Measurements from ENCODE around the gene ATG2A. TPM values are rescaled to one million over a fixed set of nuclear protein-coding genes. Genes with fewer than 3 reads are reported as not detected.

ATG2A gene
- total and polyA plus RNA-seq, 7 donors = 11.0 to 21.6 (median 19.5) TPM

GRCh38 chr11:64857485-64857884 is 59.5 kb downstream of the ATG2A start:
- WGBS, 3 donors = 87 to 95% (median 91%) methylated on average over 6 of the region's 6 CpGs
- DNase-seq = no peak
- H3K27me3 ChIP-seq (ENCODE audit: insufficient read depth in 3 of 3, low read length in 2 of 3) = no peaks in the 10 kb centered on the region
- no peak for TF ChIP-seq CTCF (IDR thresholded peaks at IDR 0.05)
- H3K36me3 ChIP-seq (ENCODE audit: insufficient read depth in 1 of 2, low read depth in 1 of 2) = peaks cover 5 to 32% of the 10 kb centered on the region in 2 donors
- H3K4me1 ChIP-seq = peaks cover 92% of the 10 kb centered on the region
- intact Hi-C loops (cut with DNase I) = no loop called here
- ATAC-seq = no peak
- H3K4me3 ChIP-seq = no peak overlapping the region
- peak overlapping the region; percentile 98 for H3K27ac ChIP-seq
- H3K9me3 ChIP-seq = no peaks in the 10 kb centered on the region

GRCh38 chr11:64856382-64857227 is 60.4 kb downstream of the ATG2A start:
- intact Hi-C loops (cut with DNase I) = no loop called here
- H3K36me3 ChIP-seq (ENCODE audit: insufficient read depth in 1 of 2, low read depth in 1 of 2) = peaks cover 5 to 35% of the 10 kb centered on the region in 2 donors
- H3K27me3 ChIP-seq (ENCODE audit: insufficient read depth in 3 of 3, low read length in 2 of 3) = no peaks in the 10 kb centered on the region
- DNase-seq (peak; percentile 92 to 94), ATAC-seq (peak; percentile 72 to 78 (median 74))
- no peak for TF ChIP-seq CTCF (IDR thresholded peaks at IDR 0.05)
- peaks cover 92% of the 10 kb centered on the region for H3K4me1 ChIP-seq
- peak overlapping the region; percentile 21 for H3K4me3 ChIP-seq
- peak overlapping the region; percentile 98 for H3K27ac ChIP-seq
- H3K9me3 ChIP-seq = no peaks in the 10 kb centered on the region
- 38 to 53% (median 38%) methylated on average over 20 of the region's 20 CpGs for WGBS, 3 donors

- H3K4me1 ChIP-seq = peaks cover 96% of the 10 kb centered on the region
- 66 to 77% (median 71%) methylated on average over 17 to 20 of the region's 22 CpGs for whole genome bisulfite sequencing, 3 donors
- H3K9me3 ChIP-seq = no peaks in the 10 kb centered on the region
- peak overlapping the region; percentile 21 for H3K4me3 ChIP-seq
- ATAC-seq (no peak), DNase-seq (no peak)
- intact Hi-C loops (cut with DNase I) = no loop called here
- no peak for TF ChIP-seq CTCF (IDR thresholded peaks at IDR 0.05)
- no peaks in the 10 kb centered on the region for H3K27me3 ChIP-seq (ENCODE audit: insufficient read depth in 3 of 3, low read length in 2 of 3)
- peaks cover 5 to 35% of the 10 kb centered on the region in 2 donors for H3K36me3 ChIP-seq (ENCODE audit: insufficient read depth in 1 of 2, low read depth in 1 of 2)
- peak overlapping the region; percentile 98 for H3K27ac ChIP-seq
Measured at GRCh38 chr11:64855596-64856304, 61.3 kb downstream of the ATG2A start.

- Histone ChIP-seq H3K36me3 (ENCODE audit: insufficient read depth in 1 of 2, low read depth in 1 of 2) (peaks cover 5 to 32% of the 10 kb centered on the region in 2 donors), H3K9me3 (no peaks in the 10 kb centered on the region), H3K27ac (peak overlapping the region; percentile 98), H3K4me3 (peak overlapping the region; percentile 35), H3K27me3 (ENCODE audit: insufficient read depth in 3 of 3, low read length in 2 of 3) (no peaks in the 10 kb centered on the region), H3K4me1 (peaks cover 94% of the 10 kb centered on the region)
- ATAC-seq (peak; percentile 70 to 75 (median 72)), DNase-seq (peak; percentile 93 to 95)
- intact Hi-C loops (cut with DNase I) = no loop called here
- WGBS, 3 donors = 49 to 52% (median 51%) methylated on average over 43 to 45 of the region's 45 CpGs
- no peak for TF ChIP-seq CTCF (IDR thresholded peaks at IDR 0.05)
Measured at GRCh38 chr11:64854534-64855502, 62.2 kb downstream of the ATG2A start.

Data from psoas muscle (tissue), 8 donors.